Hematopoietic multipotent progenitor cell treated with erythropoietin and hydrocortisone succinate and interleukin-3 and kit ligand, for 4 days (in vitro differentiated cells): ENCODE results near the gene OSBPL9.
"Not testable (repeated sequence)": the region's sequence is repeated elsewhere in the genome, so short reads cannot be mapped to it uniquely, and the experiment has no call there.

ENCODE experiments used
- DNase-seq: peaks from one replicate; pipeline ENCODE4 v3.0.0-alpha.2; 2015

The OSBPL9 gene

DNA sequence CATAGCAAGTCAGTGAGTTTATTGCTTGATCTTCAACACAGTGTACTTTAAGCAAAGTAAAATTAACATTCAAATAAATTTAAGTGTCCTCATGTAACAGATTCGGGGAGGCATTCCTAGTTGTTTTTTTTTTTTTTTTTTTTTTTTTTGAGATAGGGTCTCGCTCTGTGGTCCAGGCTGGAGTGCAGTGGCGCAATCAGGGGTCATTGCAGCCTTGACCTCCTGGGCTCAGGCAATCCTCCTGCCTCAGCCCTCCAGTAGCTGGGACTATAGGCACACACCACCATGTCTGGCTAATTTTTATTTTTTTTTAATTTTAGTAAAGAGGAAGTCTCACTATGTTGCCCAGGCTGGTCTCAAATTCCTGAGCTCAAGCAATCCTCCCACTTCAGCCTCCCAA lies 22.8 kb downstream of the OSBPL9 start:
- DNase-seq, result no peak

DNA sequence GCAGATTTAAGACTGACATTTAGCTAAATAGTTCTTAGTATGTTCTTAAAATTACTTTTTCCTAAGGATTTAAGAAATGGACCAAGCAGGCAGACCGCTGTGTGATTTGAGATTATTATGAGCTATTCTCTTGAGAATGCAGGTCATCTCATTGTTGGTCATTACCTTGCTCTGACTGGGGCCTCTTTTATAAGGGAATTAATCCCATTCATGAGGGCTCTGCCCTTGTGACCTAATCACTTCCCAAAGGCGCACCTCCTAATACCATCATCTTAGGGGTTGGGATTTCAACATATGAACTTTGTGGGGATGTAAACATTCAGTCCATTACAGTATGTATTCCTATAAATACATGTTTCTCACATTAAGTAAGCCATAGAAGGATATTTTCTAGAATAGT lies 24.2 kb downstream of the OSBPL9 start:
- DNase-seq, result no peak

DNA sequence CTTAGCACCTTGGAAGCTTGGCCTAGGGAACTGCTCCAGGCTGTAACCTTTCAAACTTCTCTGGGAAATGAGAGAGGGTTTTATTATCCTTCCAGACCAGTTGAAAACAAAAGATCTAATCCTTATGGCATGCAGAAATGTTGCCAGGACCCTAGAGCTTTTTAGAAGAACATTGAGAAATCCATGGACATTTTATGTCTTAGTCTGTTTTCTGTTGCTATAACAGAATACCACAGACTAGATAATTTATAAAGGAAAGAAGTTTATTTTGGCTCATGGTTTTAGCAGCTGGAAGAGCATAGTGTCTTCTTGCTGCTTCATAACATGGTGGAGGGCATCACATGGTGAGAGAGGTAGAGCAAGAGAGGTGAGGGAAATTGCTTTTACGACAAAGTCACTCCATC lies 25.8 kb downstream of the OSBPL9 start:
- DNase-seq, result no peak

DNA sequence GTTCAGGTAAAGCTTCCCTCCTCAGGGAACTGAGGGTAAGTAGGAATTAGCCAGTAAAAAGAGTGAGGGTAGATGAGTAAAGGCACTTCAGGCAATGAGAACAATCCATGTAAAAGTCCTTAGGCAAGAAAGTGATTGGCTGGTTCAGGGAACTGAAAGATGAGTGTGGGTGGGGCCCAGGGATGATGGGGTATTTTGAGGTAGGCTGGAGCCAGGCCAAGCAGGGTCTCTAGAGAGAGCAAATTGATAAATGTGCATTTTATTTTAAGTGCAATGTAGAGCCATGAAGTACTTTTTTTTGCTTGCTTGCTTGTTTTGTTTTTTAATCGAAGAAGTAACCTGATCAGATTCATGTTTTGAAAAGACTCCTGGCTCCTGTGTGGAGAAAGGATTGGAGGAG lies 26.5 kb downstream of the OSBPL9 start:
- DNase-seq, result no peak

DNA sequence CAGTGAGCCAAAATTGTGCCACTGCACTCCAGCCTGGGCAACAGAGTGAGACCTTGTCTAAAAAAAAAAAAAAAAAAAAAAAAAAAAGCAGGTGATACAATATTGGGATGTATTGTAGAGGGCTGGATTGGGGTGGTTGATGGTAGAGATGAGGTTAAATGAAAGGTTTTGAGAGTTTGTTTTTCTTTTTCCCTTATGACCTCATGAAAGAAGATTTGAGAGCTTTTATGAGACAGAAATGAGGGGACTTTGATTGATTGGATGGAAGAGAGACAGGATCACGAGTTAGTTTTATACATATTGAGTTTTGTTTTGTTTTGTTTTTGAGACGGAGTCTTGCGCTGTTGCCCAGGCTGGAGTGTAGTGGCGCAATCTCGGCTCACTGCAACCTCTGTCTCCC lies 27.1 kb downstream of the OSBPL9 start:
- DNase-seq, result no peak

DNA sequence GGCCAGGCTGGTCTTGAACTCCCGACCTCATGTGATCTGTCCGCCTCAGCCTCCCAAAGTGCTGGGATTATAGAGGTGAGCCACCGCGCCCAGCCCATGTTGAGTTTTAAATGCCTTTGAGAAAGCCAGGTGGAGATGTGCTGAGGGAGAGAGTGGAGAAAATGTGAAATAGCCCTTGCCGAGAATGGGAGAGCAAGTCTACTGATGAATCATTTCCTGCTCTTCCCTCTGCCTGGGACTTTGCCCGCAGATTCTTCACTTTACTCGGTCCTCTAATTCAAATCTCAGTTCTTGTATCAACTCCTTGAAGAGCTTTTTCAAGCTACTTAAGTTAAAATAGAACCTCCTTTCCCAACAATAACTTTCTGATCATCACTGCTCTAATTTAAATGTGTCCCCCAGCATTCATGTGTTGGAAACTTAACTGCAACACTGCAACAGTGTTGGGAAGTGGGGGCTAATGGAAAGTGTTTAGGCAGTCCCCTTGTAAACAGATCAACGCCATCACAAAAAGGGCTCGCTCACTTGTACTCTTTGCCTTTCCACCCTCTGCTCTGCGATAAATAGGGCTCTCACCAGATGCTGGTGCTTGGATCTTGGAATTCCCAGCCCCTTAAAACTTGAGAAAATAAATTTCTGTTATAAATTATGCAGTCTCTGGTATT lies 27.8 kb downstream of the OSBPL9 start:
- no peak for DNase-seq

DNA sequence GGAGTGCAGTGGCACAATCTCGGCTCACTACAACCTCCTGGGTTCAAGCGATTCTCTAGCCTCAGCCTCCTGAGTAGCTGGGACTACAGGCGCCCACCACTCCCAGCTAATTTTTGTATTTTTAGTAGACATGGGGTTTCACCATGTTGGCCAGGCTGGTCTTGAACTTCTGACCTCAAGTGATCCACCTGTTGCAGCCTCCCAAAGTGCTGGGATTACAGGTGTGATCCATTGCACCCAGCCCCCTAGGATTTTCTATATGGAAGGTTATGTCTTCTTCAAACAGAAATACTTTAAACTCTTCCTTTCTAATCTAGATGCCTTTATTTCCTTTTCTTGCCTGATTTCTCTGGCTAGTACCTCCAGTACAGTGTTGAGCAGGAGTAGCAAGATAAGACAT lies 29.7 kb downstream of the OSBPL9 start:
- DNase-seq, result not testable (repeated sequence)

DNA sequence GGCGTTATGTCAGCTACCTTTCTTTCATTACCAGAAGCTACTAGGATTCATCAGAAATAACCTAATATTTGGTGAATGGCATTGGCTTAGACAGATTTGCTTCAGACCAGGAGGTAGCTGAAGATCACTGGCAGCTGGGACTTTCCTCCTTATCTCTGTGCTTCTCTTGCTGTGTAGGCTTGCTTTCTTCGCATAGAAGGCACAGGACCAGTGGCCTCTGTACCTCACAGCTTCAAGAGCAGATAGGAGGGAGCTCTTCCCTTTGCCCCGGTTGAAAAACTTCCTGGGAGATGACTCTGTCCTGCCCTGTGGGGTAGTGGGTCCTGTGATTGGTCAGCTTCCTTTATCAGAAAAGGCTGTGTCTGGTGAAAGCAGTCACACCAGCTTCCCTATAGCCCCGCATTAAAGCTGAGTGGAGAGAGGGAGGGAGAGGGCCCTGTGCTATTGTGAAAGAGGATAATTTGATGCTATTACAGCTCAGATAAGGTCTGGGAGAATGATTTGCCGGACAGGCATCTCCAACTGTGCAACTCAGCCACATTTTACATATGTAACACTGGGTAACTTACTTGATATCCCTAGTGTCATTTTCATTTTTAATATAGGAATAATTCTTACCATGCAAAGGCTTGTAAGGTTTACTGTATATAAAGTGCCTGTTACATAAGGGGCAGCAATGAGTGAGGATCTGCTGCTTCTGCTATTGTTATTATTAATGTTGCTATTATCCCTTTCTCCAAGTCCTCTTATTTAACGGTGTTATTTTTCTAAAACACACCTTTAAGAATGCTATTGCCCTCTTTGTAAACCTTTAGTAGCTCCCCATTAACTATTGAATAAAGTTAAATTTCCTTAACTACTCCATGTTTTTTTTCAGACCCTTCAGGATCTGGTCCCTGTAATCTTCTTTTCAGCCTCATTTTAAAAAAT lies 31.6 kb downstream of the OSBPL9 start:
- peak; percentile 79 for DNase-seq

DNA sequence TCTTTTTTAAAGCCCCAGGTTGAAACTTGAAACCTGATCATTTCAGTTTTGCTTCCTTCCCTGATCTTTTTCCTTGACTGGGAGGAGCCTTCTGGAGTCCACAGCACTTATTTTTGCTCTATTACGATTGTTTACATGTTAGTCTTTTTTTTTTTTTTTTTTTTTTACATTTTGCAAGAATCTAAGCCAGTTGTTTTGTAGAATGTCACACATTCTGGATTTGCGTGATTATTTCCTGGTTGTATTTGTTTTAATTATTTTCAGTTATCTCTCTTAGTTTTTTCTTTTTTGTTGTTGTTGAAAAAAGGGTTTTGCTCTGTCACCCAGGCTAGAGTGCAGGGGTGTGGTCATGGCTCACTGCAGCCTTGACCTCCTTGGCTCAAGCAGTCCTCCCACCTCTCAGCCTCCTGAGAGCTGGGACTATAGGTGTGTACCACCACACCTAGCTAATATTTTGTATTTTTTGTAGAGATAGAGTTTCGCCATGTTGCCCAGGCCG lies 32.8 kb downstream of the OSBPL9 start:
- DNase-seq, result no peak

DNA sequence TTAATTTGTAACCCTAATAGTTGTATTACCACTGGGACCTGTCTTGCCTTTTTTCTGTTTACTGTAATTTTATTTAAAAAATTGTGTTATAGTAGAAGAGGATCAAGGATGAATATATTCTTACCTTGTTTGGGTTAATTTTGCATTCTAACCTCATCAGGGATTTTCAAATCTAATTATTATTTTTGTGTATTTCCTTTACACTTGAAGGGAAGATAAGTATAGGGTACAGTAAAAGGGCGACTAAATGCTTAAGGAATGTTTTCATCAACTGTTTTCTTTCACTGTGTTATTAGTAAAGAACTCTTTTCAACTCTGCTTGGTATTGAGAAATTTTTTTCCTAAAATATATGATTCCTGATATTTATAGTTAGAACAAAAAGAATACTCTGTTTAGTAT lies 33.3 kb downstream of the OSBPL9 start:
- DNase-seq, result no peak

DNA sequence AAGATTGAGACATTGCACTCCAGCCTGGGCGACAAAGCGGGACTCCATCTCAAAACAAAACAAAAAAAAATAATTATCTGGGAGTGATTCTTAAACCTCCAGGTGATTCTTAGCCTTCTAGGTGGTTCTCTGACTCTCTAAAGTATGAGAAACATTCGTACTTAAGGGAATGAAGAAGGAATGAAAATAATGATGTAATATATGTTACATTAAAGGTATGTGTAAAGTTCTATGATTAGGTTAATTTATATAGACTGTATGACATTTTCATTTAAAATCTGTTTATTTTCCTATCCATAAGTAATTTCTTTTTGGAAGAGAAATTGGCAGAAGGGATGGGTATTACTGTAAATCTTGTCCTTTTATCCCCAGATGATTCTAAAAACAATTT lies 34.7 kb downstream of the OSBPL9 start:
- no peak for DNase-seq

DNA sequence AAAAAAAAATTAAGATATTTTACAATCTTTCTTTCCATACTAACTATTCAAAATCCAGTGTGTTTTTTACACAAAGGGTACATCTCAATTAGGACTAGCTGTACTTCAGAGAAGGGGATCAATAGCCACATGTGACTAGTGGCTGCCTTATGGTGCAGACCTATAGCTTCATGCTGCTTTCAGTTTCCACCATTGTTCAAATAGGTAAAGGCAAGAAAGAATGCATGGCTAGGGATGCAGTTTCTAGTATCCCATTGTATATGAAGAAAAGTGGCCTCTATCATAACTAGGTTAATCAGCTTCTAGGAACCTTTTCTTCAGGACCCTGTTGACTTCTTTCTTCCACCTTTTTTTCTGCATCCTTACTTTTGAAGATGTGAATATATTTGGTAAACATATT lies 35.7 kb downstream of the OSBPL9 start:
- DNase-seq, result no peak

DNA sequence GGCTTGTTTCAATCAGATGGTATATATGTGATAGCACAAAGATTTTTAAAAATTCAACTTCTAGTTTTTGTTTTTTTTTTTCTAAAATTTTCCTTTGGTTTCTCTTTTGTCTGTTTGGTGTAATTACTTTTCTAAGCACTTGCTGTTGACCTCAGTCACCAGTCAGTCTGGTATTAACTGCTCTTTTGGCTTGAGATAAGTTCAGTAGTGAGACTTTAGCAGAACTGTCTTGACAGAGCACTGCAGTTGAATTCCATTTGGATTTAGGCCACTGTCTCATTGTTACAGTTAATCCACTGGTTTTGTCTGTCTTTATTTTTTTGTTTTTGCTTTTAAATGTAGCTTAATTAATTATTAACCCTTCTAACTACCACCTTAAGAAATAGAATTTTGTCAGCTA lies 36.2 kb downstream of the OSBPL9 start:
- no peak for DNase-seq

DNA sequence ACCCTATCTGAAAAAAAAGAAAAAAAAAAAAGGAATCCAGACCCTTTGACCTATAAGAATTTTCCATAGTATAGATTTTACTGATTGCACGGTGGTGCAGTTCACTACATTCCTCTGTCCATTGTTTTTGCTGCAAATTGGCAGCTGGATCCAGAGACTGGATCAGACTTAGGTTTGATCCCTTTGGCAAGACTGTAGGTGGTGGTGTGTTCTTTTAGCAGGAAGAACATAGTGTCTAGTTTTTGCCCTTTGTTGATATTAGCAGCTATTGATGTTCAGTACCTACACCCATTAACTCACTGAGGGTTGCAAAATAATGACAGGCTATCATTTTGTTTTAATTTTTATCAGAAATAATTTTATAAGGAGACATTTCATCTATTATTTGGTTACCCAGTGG lies 37.1 kb downstream of the OSBPL9 start:
- no peak for DNase-seq

DNA sequence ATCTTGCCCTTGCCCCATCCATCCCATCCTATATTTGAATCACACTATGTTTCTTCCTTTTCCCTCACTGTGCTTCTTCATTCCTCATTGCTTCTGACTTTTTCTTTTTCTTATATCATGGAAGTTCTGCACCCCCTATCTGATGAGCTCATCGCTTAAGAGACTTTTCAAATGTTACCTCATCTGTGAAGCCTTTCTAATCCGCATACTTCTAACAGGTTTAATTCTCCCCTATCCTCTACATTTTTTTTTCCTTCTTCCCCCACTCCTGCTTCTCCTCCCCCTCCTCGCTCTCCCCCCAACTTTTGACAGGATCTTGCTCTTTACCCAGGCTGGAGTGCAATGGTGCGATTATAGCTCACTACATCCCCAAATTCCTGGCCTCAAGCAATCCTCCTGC lies 39.5 kb downstream of the OSBPL9 start:
- DNase-seq, result no peak

DNA sequence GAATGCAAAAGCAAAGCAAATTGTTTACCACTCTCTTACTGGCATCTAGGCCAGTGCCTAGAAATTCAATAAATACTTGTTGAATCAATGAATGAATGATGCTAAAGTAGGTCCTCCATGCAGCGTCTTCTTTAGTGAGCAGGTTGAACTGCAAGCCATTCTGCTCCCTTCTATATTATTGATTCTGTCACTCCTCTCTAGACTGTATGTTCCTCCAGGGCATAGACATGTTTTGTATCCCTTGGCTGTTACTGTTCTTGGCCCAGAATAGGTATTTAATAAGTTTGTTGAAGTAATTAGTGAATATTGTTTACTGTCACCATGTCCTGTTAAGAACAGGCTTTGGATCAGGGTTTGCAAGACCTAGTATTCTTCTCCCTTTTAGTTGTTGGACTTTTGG lies 43.7 kb downstream of the OSBPL9 start:
- no peak for DNase-seq

DNA sequence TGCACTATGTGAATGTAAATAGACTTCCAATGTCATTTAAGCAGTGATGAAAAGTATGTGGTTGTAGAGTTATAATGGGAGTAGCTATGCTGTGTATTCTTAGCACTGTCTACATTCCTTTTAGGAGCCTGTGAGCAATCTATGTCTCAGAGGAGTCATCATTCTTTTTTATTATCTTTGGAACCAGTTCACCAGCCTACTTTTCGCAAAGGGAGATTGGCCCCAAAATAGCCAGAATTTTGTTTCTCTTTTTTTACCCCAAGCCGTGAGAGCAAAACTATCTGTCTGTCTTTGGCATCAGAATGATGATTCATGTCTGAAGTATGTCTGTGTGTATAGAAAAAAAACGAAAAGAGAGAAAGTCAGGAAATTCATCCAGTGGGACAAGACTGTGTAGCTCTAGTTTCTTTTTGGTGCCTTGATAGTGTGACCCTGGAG lies 44.2 kb downstream of the OSBPL9 start:
- peak; percentile 18 for DNase-seq

DNA sequence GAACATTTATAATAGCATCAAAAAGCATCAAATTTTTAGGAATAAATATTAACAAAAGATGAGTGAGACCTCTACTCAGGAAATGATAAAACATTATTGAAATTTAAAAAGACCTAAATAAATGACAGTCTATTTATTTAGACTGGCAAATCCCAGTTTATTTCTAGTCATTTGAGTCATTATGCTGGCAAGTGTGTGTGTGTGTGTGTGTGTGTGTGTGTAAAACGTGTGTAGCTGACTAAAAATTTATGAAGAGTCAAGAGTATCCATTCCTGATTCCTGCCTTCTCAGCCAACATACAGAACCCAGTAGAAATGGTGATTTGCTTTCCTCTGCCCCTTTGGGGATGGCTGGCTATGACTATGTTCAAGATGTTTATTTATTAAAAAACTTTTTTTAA lies 46.2 kb downstream of the OSBPL9 start:
- no peak for DNase-seq

DNA sequence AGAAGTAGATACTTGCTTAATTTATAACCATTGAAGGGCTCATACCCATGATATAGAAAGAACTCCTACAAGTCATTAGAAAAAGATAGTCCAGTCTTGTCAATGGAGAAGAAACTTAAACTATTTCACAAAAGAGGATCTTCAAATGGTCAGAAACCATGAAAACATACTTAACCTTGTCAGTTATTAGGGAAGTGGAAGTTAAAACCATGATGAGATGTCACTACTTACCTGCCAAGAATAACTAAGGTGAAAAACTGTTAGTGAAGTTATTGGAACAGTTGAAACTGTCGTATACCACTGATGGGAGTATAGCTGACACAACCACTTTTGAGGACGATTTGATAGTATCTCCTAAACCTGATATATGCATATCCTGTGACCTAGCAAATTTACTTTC lies 46.8 kb downstream of the OSBPL9 start:
- DNase-seq, result no peak

DNA sequence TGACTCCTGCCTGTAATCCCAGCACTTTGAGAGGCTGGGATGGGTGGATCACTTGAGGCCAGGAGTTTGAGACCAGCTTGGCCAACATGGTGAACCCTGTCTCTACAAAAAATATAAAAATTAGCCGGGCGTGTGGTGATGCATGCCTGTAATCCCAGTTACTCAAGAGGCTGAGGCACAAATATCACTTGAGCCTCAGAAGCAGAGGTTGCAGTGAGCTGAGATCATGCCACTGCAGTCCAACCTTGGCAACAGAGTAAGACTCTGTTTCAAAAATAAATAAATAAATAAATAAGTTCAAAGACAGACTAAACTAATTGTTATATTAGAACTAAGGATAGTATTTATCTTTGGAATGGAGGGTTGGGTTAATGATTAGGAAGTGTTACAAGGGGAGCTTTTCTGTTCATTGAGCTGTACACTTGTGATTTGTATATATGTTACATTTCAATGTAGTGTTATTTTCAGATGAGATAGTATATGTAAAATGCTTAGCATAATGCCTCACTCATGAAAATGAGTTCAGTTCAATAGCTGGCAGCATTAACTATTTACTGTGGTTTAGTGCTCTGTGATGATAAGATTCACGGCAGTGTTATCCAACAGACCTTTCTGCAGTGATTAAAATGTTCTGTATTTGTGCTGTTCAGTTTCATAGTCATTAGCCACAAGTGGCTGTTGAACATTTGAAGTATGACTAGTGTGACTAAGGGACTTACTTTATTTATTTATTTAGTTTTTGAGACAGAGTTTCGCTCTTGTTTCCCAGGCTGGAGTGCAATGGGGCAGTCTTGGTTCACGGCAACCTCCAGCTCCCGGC lies 47.7 kb downstream of the OSBPL9 start:
- peak; percentile 91 for DNase-seq

DNA sequence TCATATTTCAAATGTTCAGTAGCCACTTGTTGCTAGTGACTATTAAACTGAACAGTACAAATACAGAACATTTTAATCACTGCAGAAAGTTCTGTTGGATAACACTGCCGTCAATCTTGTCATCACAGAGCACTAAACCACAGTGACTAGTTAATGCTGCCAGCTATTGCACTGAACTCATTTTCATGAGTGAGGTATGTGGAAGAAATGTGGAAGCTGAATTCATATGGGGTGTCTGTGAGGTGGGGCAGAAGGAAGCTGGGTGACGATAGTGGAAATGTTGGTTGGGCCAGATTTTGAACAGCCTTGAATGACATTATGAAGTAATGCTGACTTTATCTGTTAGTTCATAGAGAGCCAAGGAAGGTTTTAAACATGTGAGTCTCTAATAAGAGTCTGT lies 49.6 kb downstream of the OSBPL9 start:
- peak; percentile 65 for DNase-seq

DNA sequence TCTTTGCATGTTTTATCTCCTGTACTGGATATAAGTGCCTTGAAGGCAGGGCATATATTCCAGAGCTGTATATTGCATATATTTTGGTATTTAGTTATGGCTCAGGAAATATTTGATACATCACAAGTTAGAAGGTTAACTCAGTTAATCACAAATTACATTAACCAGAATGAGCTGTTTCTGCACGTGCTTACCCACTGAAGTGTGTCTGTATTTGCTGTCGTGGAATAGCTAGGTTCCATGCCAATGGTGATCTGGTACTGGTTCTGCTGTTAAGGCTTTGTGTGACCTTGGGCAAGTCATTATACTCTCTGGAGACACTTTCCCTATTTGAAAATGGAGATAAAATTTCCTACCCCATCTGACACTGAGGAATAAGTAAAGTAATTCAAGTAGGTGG lies 50.7 kb downstream of the OSBPL9 start:
- no peak for DNase-seq

DNA sequence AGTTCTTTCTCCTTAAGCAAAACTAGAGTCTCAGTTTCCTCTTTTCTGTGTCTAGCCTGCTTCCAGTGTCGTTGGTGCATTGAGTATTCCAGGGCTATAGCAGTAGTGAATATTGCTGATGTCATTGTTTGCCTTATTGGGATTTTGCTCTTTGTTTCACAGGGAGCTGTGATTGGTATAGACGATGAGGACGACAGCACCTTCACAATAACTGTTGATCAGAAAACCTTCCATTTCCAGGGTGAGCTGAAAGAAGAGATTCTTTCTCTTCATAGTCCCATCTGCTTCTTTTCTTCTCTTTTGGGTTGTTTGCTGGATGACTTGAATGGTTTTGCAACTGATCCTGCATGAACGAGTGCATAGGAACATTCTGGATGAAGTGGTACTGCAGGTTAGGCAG lies 52.4 kb downstream of the OSBPL9 start:
- no peak for DNase-seq
